Mammary epithelial cell (primary cell): Measurements from ENCODE around the gene LHFPL2.

Experiments
- EZH2 ChIP-seq: IDR thresholded peaks from 2 replicates; pipeline ENCODE4 v1.6.1; 2012; ENCODE audit warnings: low read length, inconsistent platforms, borderline replicate concordance
- TF ChIP-seq, protein P1 (sequence below), 2 donors: IDR thresholded peaks in 1 of 2; conservative IDR thresholded peaks in 1 of 2; 2 replicates each; pipeline ENCODE4 v1.5.1; 2011 to 2012; ENCODE audit warnings: inconsistent platforms in 2 of 2, low read length in 2 of 2, mild to moderate bottlenecking in 2 of 2, control low read depth in 1 of 2, low read depth in 1 of 2; ENCODE audit not compliant: insufficient read depth in 1 of 2; ENCODE audit errors: extremely low read depth in 1 of 2

DNA sequence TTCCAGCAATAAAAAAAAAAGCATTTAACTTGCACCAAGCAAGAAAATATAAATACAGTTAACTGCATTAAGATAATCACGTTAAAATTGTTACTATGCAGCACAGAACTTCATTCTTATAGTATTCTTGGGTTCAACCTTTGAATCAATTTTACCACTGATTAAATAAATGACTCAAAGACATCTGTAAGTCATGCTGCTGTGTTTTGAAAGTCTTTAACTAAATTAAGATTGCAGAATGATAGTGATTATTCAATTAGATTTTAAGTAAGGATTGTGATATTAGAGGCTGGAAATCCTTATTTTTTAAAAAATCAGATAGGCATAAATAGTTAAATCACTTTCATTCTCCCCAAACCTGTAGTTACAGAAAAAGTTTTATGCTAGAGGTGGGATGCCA is 171.8 kb downstream of the LHFPL2 start:
- TF ChIP-seq, protein P1, sequence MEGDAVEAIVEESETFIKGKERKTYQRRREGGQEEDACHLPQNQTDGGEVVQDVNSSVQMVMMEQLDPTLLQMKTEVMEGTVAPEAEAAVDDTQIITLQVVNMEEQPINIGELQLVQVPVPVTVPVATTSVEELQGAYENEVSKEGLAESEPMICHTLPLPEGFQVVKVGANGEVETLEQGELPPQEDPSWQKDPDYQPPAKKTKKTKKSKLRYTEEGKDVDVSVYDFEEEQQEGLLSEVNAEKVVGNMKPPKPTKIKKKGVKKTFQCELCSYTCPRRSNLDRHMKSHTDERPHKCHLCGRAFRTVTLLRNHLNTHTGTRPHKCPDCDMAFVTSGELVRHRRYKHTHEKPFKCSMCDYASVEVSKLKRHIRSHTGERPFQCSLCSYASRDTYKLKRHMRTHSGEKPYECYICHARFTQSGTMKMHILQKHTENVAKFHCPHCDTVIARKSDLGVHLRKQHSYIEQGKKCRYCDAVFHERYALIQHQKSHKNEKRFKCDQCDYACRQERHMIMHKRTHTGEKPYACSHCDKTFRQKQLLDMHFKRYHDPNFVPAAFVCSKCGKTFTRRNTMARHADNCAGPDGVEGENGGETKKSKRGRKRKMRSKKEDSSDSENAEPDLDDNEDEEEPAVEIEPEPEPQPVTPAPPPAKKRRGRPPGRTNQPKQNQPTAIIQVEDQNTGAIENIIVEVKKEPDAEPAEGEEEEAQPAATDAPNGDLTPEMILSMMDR (conservative IDR thresholded peaks at IDR 0.05 in 1 of 2, IDR thresholded peaks at IDR 0.05 in 1 of 2; ENCODE audit: extremely low read depth in 1 of 2, insufficient read depth in 1 of 2, low read depth in 1 of 2, low read length in 2 of 2): no peak
- no peak for TF ChIP-seq EZH2
